ENCODE results near the gene BMPER. TPM values are rescaled to one million over a fixed set of nuclear protein-coding genes. Genes with fewer than 3 reads are reported as not detected.

BMPER gene
- total RNA-seq, 4 donors from 2014 or later: 3.1 to 33.3 (median 8.0) TPM

DNA sequence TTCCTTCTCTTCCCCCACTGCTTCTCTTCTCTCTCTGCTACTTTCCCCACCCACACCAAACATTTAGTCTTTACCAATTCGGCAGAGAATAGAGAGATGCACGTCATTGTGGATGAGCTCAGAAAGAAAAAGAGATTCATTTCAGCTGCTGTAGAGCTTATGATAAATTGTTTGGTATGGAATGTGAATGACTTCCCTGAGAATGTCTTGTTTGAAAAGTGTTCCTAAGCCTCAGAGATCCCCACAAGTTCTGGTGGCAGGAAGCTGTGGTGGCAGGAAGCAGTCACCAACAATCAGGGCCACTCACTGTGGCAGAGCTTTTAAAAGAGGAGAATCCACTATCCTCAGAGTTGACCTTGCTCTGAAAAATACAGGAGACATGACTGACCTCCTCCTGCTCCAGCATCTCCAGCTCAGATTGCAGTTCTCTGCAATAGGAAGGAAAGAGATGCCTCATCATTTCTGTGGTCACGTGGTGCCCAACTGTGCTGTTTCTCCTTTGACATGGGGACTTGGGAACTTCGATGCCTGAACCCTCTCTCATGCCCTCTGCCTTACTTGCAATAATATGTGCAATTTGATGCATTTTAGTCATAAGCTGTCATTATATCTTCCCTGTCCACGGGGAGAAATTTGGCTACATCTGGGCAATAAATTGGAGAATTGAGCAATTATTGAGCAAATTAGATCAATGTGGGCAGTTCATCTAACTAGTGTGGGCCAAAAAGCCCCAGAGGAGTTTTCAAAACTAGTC, 76.5 kb downstream of the BMPER start:
- Histone ChIP-seq H3K27me3 (no peaks in the 10 kb centered on the region), H3K4me3 (no peak overlapping the region), H3K27ac (no peak overlapping the region), H3K4me1 (peaks cover 0 to 9% (median 0%) of the 10 kb centered on the region in 4 donors), H3K9me3 (no peaks in the 10 kb centered on the region), H3K36me3 (peaks cover 0 to 9% (median 0%) of the 10 kb centered on the region in 3 donors)
- peak in 1 of 2 donors; percentile 19 for TF ChIP-seq EP300 (IDR thresholded peaks at IDR 0.05)
- TF ChIP-seq, protein P1, sequence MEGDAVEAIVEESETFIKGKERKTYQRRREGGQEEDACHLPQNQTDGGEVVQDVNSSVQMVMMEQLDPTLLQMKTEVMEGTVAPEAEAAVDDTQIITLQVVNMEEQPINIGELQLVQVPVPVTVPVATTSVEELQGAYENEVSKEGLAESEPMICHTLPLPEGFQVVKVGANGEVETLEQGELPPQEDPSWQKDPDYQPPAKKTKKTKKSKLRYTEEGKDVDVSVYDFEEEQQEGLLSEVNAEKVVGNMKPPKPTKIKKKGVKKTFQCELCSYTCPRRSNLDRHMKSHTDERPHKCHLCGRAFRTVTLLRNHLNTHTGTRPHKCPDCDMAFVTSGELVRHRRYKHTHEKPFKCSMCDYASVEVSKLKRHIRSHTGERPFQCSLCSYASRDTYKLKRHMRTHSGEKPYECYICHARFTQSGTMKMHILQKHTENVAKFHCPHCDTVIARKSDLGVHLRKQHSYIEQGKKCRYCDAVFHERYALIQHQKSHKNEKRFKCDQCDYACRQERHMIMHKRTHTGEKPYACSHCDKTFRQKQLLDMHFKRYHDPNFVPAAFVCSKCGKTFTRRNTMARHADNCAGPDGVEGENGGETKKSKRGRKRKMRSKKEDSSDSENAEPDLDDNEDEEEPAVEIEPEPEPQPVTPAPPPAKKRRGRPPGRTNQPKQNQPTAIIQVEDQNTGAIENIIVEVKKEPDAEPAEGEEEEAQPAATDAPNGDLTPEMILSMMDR (IDR thresholded peaks at IDR 0.05): no peak
- 60% methylated on average over 5 of the region's 5 CpGs for WGBS, 2 donors
- DNase-seq (ENCODE audit: low spot score in 2 of 2): no peak

DNA sequence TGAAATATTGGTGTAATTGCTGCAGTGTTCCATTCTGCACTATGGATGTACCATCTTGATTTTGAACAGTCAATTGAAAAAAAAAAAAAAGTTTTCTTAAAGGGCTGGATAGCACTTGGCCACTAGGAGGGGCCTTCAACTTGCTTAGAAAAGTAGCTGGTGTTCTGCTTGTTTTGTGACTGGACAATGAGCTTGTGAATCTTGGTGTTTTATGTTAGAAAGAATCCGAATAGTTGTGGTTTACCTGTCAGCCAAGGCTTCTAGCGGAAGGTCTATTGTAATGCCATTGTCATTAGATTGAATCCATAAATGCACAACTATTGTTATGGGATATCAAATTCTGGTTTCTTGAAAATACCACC, 77.1 kb downstream of the BMPER start:
- H3K9me3 ChIP-seq: no peaks in the 10 kb centered on the region
- TF ChIP-seq POLR2A (IDR thresholded peaks at IDR 0.05) (no peak), EP300 (IDR thresholded peaks at IDR 0.05) (no peak)
- TF ChIP-seq, protein P1 (IDR thresholded peaks at IDR 0.05): peak in 4 of 5 experiments; percentile 21 to 32 (median 24)
- DNase-seq (ENCODE audit: low spot score in 2 of 2): no peak
- 42 to 72% methylated on average over 2 of the region's 2 CpGs for WGBS, 2 donors
- H3K4me1 ChIP-seq: peaks cover 0 to 9% (median 0%) of the 10 kb centered on the region in 4 donors
- no peaks in the 10 kb centered on the region for H3K27me3 ChIP-seq
- H3K36me3 ChIP-seq: peaks cover 0 to 9% (median 0%) of the 10 kb centered on the region in 3 donors
- H3K4me3 ChIP-seq: no peak overlapping the region
- no peak overlapping the region for H3K27ac ChIP-seq

DNA sequence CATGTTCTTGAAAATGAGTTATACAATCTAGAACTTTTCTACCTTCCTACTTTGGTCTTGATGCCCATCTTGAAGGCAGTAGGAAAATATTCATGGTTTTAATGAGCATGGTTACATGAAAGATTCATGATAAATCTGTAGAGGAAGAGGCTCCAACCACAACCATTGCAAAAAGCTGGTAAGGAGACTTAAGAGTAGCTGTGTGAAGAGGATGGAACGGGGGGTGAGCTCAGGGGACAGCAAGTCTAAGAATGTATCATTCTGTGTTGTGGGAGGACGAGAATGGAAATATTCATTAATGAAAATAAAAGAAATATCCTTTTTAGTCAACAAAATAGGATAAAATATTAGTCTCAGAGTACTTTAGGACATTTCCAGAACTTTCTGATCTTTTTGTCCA, 81.1 kb downstream of the BMPER start:
- peak overlapping the region in 2 of 4 donors; percentile 70 to 75 for H3K27ac ChIP-seq
- DNase-seq (ENCODE audit: low spot score in 2 of 2): no peak
- no peaks in the 10 kb centered on the region for H3K9me3 ChIP-seq
- no peaks in the 10 kb centered on the region for H3K27me3 ChIP-seq
- H3K4me3 ChIP-seq: no peak overlapping the region
- WGBS, 2 donors: 74 to 82% methylated on average over 2 of the region's 2 CpGs
- no peaks in the 10 kb centered on the region for H3K36me3 ChIP-seq
- peaks cover 0 to 9% (median 0%) of the 10 kb centered on the region in 4 donors for H3K4me1 ChIP-seq
- TF ChIP-seq EP300 (IDR thresholded peaks at IDR 0.05) (no peak), POLR2A (IDR thresholded peaks at IDR 0.05) (no peak)
- TF ChIP-seq, protein P1 (IDR thresholded peaks at IDR 0.05): no peak

DNA sequence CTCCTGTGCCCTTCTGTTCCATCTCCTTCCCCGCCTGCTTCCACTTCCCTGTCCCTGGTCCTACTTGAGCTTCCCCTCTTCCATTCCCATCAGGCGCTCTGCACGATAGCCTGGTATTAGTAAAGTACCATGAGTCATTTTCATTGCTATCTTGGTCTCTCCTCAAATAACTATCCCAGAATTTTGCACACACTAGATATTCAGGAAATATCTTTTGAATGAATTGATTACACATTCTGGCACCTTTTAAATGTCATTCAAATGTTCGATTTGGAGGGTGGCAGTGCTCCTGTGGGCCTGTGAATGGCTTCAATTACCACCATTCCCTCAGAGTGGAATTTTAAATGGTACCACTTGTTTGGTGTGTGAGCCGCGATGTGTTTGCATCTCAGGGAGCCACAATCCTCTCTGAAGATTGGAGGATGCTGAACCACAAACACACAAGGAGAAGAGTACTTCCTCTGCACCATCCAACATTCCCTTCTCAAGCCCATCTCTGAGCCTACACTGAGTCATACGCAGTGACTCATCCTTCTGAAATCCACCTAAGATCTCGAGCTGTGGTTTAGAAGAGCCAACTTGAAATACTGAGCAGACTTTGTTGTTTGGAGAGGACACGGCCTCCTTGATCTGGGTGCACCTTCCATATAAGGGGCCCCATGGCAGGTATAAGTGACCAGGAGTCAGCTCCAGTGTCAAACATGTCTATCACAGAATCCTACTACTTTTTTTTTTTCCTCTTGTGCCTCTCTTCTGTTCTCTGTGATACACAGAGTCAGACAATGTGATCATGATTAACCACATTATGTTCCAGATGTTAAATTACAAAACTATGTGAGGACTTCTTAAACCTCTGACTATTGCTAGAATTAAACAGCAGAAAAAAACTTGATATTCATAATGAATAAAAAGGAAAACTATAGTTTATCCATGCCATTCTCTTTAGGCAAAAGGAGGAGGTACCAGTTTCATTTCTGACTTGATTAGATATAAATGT, 81.9 kb downstream of the BMPER start:
- H3K4me1 ChIP-seq: peaks cover 0 to 5% (median 0%) of the 10 kb centered on the region in 4 donors
- H3K4me3 ChIP-seq: no peak overlapping the region
- no peaks in the 10 kb centered on the region for H3K27me3 ChIP-seq
- DNase-seq (ENCODE audit: low spot score in 2 of 2): peak in 1 of 2 donors; percentile 61
- WGBS, 2 donors: 64 to 67% methylated on average over 9 of the region's 9 CpGs
- H3K27ac ChIP-seq: peak overlapping the region in 3 of 4 donors; percentile 26 to 75 (median 70)
- peak in 1 of 2 donors; percentile 64 for TF ChIP-seq EP300 (IDR thresholded peaks at IDR 0.05)
- TF ChIP-seq, protein P1 (IDR thresholded peaks at IDR 0.05): no peak
- H3K9me3 ChIP-seq: no peaks in the 10 kb centered on the region
- H3K36me3 ChIP-seq: no peaks in the 10 kb centered on the region

Data from tibial nerve (tissue), 4 donors.